Activated T-cell treated with anti-CD3 and anti-CD28 coated beads, Interleukin-2, amount 50 U/mL, for 72 hours (primary cell): ENCODE measurements around the gene CBFB. TPM values are rescaled to one million over a fixed set of nuclear protein-coding genes. Genes with fewer than 3 reads are reported as not detected.
"Not testable (repeated sequence)": the region's sequence is repeated elsewhere in the genome, so short reads cannot be mapped to it uniquely, and the experiment has no call there.

Experiments used
- ATAC-seq, 2 donors: fragments of 150-1000 bp; cut with Tn5 transposase; replicated peaks in 1 of 2; 2 replicates each; pipeline ENCODE4 v1.10.0; 2021; ENCODE audit warnings: moderate library complexity in 2 of 2, mild to moderate bottlenecking in 1 of 2
- DNase-seq, 2 donors: peaks; one replicate each; pipeline ENCODE4 v3.0.0; 2021 to 2022; ENCODE audit warnings: mixed read lengths in 1 of 2
- H3K27ac Mint-ChIP-seq: one replicate; pipeline ENCODE4 v1.8.0; 2022; ENCODE audit warnings: mild to moderate bottlenecking, moderate library complexity, mixed read lengths
- H3K27me3 Mint-ChIP-seq: one replicate; pipeline ENCODE4 v1.8.0; 2022; ENCODE audit warnings: low read depth, mixed read lengths
- H3K36me3 Mint-ChIP-seq, 2 donors: one replicate each; pipeline ENCODE4 v1.8.0; 2022; ENCODE audit warnings: mixed read lengths in 2 of 2, mild to moderate bottlenecking in 1 of 2; ENCODE audit not compliant: insufficient read depth in 2 of 2
- H3K4me1 Mint-ChIP-seq: one replicate; pipeline ENCODE4 v1.8.0; 2022; ENCODE audit warnings: low read depth, mixed read lengths
- H3K4me3 Mint-ChIP-seq, 2 donors: one replicate each; pipeline ENCODE4 v1.8.0; 2022; ENCODE audit warnings: mild to moderate bottlenecking in 2 of 2, mixed read lengths in 2 of 2, moderate library complexity in 2 of 2
- H3K9me3 Mint-ChIP-seq, 2 donors: one replicate each; pipeline ENCODE4 v1.8.0; 2022; ENCODE audit warnings: mixed read lengths in 2 of 2
- total RNA-seq, 2 donors: library from RNA; stranded (reverse); gene quantifications; one replicate each; pipeline ENCODE4 v1.2.3, GENCODE V29; 2022

CBFB gene
- total RNA-seq, 2 donors from 2014 or later, result 106 to 133 TPM

- Mint-ChIP-seq H3K9me3 (no peaks in the 10 kb centered on the region), H3K27me3 (no peaks in the 10 kb centered on the region), H3K27ac (no peak overlapping the region), H3K36me3 (peaks cover 0 to 1% of the 10 kb centered on the region in 2 donors), H3K4me1 (peaks cover 42% of the 10 kb centered on the region), H3K4me3 (no peak overlapping the region)
- no peak for DNase-seq
- ATAC-seq, result no peak
Measured at GRCh38 chr16:67112591-67113399, 83.8 kb downstream of the CBFB start.

- peaks cover 0 to 1% of the 10 kb centered on the region in 2 donors for H3K36me3 Mint-ChIP-seq
- no peak overlapping the region for H3K4me3 Mint-ChIP-seq
- no peak overlapping the region for H3K27ac Mint-ChIP-seq
- no peaks in the 10 kb centered on the region for H3K27me3 Mint-ChIP-seq
- peaks cover 36% of the 10 kb centered on the region for H3K4me1 Mint-ChIP-seq
- ATAC-seq, result no peak
- no peaks in the 10 kb centered on the region for H3K9me3 Mint-ChIP-seq
- DNase-seq, result no peak
Measured at GRCh38 chr16:67114793-67115192, 85.8 kb downstream of the CBFB start.

GRCh38 chr16:67115639-67116038 lies 86.7 kb downstream of the CBFB start:
- no peak overlapping the region for H3K27ac Mint-ChIP-seq

GRCh38 chr16:67116388-67117311 lies 87.7 kb downstream of the CBFB start:
- Mint-ChIP-seq H3K36me3 (peaks cover 0 to 1% of the 10 kb centered on the region in 2 donors), H3K27me3 (no peaks in the 10 kb centered on the region), H3K27ac (no peak overlapping the region), H3K9me3 (no peaks in the 10 kb centered on the region), H3K4me1 (peaks cover 25% of the 10 kb centered on the region), H3K4me3 (no peak overlapping the region)
- ATAC-seq (no peak), DNase-seq (no peak)

More at GRCh38 chr16:67115639-67116038, 86.7 kb downstream of the CBFB start:
- Mint-ChIP-seq H3K9me3 (no peaks in the 10 kb centered on the region), H3K36me3 (peaks cover 0 to 1% of the 10 kb centered on the region in 2 donors), H3K4me3 (no peak overlapping the region), H3K4me1 (peaks cover 35% of the 10 kb centered on the region), H3K27me3 (no peaks in the 10 kb centered on the region)
- no peak for ATAC-seq
- no peak for DNase-seq

- DNase-seq (no peak), ATAC-seq (no peak)
- Mint-ChIP-seq H3K27me3 (no peaks in the 10 kb centered on the region), H3K4me3 (no peak overlapping the region), H3K4me1 (peaks cover 16% of the 10 kb centered on the region), H3K9me3 (no peaks in the 10 kb centered on the region), H3K36me3 (peaks cover 0 to 5% of the 10 kb centered on the region in 2 donors), H3K27ac (no peak overlapping the region)
Measured at GRCh38 chr16:67117716-67118115, 88.8 kb downstream of the CBFB start.

- no peak overlapping the region for H3K4me3 Mint-ChIP-seq
- no peak for DNase-seq
- H3K36me3 Mint-ChIP-seq, result peaks cover 2 to 8% of the 10 kb centered on the region in 2 donors
- H3K9me3 Mint-ChIP-seq, result no peaks in the 10 kb centered on the region
- peaks cover 4% of the 10 kb centered on the region for H3K4me1 Mint-ChIP-seq
- no peak for ATAC-seq
- no peak overlapping the region for H3K27ac Mint-ChIP-seq
- H3K27me3 Mint-ChIP-seq, result no peaks in the 10 kb centered on the region
Measured at GRCh38 chr16:67120025-67120424, 91.1 kb downstream of the CBFB start.

GRCh38 chr16:67122799-67123198 lies 93.8 kb downstream of the CBFB start:
- H3K27ac Mint-ChIP-seq, H3K9me3 Mint-ChIP-seq, DNase-seq, H3K4me3 Mint-ChIP-seq, ATAC-seq, H3K27me3 Mint-ChIP-seq, H3K4me1 Mint-ChIP-seq: not testable (repeated sequence)
- H3K36me3 Mint-ChIP-seq, result peaks cover 2 to 12% of the 10 kb centered on the region in 2 donors

- H3K36me3 Mint-ChIP-seq, result peaks cover 4 to 17% of the 10 kb centered on the region in 2 donors
- ATAC-seq (no peak), DNase-seq (no peak)
- H3K27me3 Mint-ChIP-seq, result no peaks in the 10 kb centered on the region
- no peak overlapping the region for H3K27ac Mint-ChIP-seq
- H3K9me3 Mint-ChIP-seq, result no peaks in the 10 kb centered on the region
- peaks cover 5% of the 10 kb centered on the region for H3K4me1 Mint-ChIP-seq
- no peak overlapping the region for H3K4me3 Mint-ChIP-seq
Measured at GRCh38 chr16:67128417-67128816, 99.5 kb downstream of the CBFB start.

- Mint-ChIP-seq H3K36me3 (peaks cover 2 to 15% of the 10 kb centered on the region in 2 donors), H3K27me3 (no peaks in the 10 kb centered on the region), H3K4me3 (no peak overlapping the region), H3K27ac (no peak overlapping the region), H3K9me3 (no peaks in the 10 kb centered on the region), H3K4me1 (peaks cover 5% of the 10 kb centered on the region)
- DNase-seq (no peak), ATAC-seq (no peak)
Measured at GRCh38 chr16:67128887-67129286, 99.9 kb downstream of the CBFB start.

- H3K4me1 Mint-ChIP-seq, result peaks cover 5% of the 10 kb centered on the region
- ATAC-seq, result no peak
- no peak overlapping the region for H3K4me3 Mint-ChIP-seq
- no peak overlapping the region for H3K27ac Mint-ChIP-seq
- no peaks in the 10 kb centered on the region for H3K9me3 Mint-ChIP-seq
- H3K36me3 Mint-ChIP-seq, result peaks cover 4 to 17% of the 10 kb centered on the region in 2 donors
- H3K27me3 Mint-ChIP-seq, result no peaks in the 10 kb centered on the region
- DNase-seq, result no peak
Measured at GRCh38 chr16:67129422-67129821, 100.5 kb downstream of the CBFB start.

- ATAC-seq, result no peak
- Mint-ChIP-seq H3K27me3 (no peaks in the 10 kb centered on the region), H3K27ac (no peak overlapping the region), H3K4me1 (no peaks in the 10 kb centered on the region), H3K36me3 (peaks cover 14 to 17% of the 10 kb centered on the region in 2 donors), H3K4me3 (no peak overlapping the region), H3K9me3 (no peaks in the 10 kb centered on the region)
- no peak for DNase-seq
Measured at GRCh38 chr16:67137605-67138004, 108.7 kb downstream of the CBFB start.

- Mint-ChIP-seq H3K4me1 (no peaks in the 10 kb centered on the region), H3K27me3 (no peaks in the 10 kb centered on the region), H3K4me3 (no peak overlapping the region), H3K27ac (no peak overlapping the region), H3K36me3 (peaks cover 11% of the 10 kb centered on the region in 2 donors), H3K9me3 (no peaks in the 10 kb centered on the region)
- DNase-seq, result no peak
- ATAC-seq, result no peak
Measured at GRCh38 chr16:67141391-67141790, 112.4 kb downstream of the CBFB start.

GRCh38 chr16:67142342-67142741 lies 113.4 kb downstream of the CBFB start:
- Mint-ChIP-seq H3K27ac (no peak overlapping the region), H3K4me3 (no peak overlapping the region), H3K4me1 (no peaks in the 10 kb centered on the region), H3K27me3 (no peaks in the 10 kb centered on the region), H3K36me3 (peaks cover 8 to 10% of the 10 kb centered on the region in 2 donors), H3K9me3 (no peaks in the 10 kb centered on the region)
- DNase-seq (no peak), ATAC-seq (no peak)
